Measurements from ENCODE around the gene ZNRF1.

DNA sequence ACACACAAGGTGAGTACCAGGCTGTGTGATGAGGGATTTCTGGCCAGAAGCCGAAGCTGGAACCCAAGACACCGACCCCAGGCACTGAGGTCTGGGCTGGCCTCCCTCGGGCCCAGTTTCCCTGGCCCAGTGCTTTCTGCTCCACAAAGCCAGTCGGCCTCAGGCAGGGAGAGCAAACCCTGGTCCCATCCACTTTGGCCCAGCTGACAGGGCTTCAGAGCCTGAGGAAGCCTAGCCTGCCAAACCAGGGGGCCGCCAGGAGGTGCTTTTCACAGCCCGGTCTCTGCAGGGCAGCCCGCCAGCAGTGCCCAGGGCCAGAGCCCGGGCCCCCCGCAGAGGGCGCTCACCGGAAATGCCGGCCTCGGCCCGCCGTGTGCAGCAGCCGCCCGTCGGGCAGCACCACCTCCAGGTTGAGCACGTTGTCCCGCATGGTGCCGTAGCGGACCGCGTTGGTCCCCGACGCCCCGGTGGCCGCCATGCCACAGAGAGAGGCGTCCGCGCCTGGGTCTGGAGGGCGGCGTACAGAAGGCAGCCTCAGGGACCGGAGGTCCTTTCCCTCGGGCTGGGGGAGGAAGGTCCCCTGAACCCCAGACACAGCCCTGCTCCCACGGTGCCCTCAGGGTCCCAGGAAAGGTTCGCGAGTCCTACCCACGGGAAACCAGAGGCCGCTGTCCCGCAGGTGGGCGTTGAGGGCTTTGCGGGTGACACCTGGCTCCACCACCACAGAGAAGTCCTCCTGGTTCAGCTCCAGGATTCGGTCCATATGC, 115.5 kb downstream of the ZNRF1 start:
- TF ChIP-seq RAD21 (IDR thresholded peaks at IDR 0.05; ENCODE audit: low read depth) (no peak), EGR1 (IDR thresholded peaks at IDR 0.05) (no peak), EP300 (IDR thresholded peaks at IDR 0.05; ENCODE audit: borderline replicate concordance) (no peak), FOXM1 (IDR thresholded peaks at IDR 0.05; ENCODE audit: borderline replicate concordance, low read depth) (no peak), YY1 (IDR thresholded peaks at IDR 0.05; ENCODE audit: low read depth) (no peak), CEBPB (IDR thresholded peaks at IDR 0.05) (no peak), TAF1 (IDR thresholded peaks at IDR 0.05; ENCODE audit: low read depth) (no peak), TEAD4 (IDR thresholded peaks at IDR 0.05) (no peak), CREB1 (IDR thresholded peaks at IDR 0.05; ENCODE audit: low read depth) (no peak), ZBTB7A (IDR thresholded peaks at IDR 0.05; ENCODE audit: low read depth) (no peak), REST (IDR thresholded peaks at IDR 0.05; ENCODE audit: low read depth) (no peak)
- TF ChIP-seq, protein P1, sequence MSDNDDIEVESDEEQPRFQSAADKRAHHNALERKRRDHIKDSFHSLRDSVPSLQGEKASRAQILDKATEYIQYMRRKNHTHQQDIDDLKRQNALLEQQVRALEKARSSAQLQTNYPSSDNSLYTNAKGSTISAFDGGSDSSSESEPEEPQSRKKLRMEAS (IDR thresholded peaks at IDR 0.05), result no peak

Data from Ishikawa (cell line).